HEK293 (cell line): ENCODE measurements around the gene TOR3A.

Experiments
- CTCF ChIA-PET: fragments of 350-600 bp; formaldehyde crosslinking; extraction: SDS; loops from one replicate; lab custom pipeline; 2021; ENCODE audit warnings: antibody characterized with exemption; lab: Yijun Ruan, JAX
- POLR2A ChIA-PET: fragments of 300-600 bp; formaldehyde crosslinking; extraction: SDS; loops from one replicate; lab custom pipeline; 2020; ENCODE audit warnings: antibody characterized with exemption, inconsistent platforms; lab: Yijun Ruan, JAX
- H3K27ac ChIP-seq: fragments of 200-500 bp; sonication (Bioruptor generic); 2 replicates; pipeline ENCODE4 v1.5.1; 2014; ENCODE audit warnings: low read depth, low read length, control low read depth, inconsistent platforms; ENCODE audit errors: extremely low read depth
- H3K36me3 ChIP-seq, 2 experiments: fragments of 200-500 bp in 1 of 2; sonication (Bioruptor generic) in 1 of 2; 1 replicate in 1 of 2; 2 replicates in 1 of 2; pipeline ENCODE4 v1.5.1; 2014 to 2017; ENCODE audit warnings: inconsistent platforms in 2 of 2, low read length in 2 of 2; ENCODE audit not compliant: control insufficient read depth in 2 of 2, insufficient read depth in 1 of 2
- H3K4me1 ChIP-seq: fragments of 200-500 bp; sonication (Bioruptor generic); 2 replicates; pipeline ENCODE4 v1.5.1; 2014; ENCODE audit warnings: mild to moderate bottlenecking, low read length, inconsistent platforms; ENCODE audit not compliant: control insufficient read depth, insufficient read depth
- H3K4me3 ChIP-seq: 2 replicates; pipeline ENCODE4 v1.5.1; 2011; ENCODE audit warnings: low read depth, mild to moderate bottlenecking, control low read depth, low read length, moderate library complexity
- H3K9me3 ChIP-seq: fragments of 200-500 bp; sonication (Bioruptor generic); 2 replicates; pipeline ENCODE4 v1.5.1; 2014; ENCODE audit warnings: low read depth, low read length, inconsistent platforms; ENCODE audit not compliant: control insufficient read depth, insufficient read depth
- ATF2 ChIP-seq: fragments of 450-650 bp; formaldehyde crosslinking; IDR thresholded peaks from 2 replicates; pipeline ENCODE4 v1.5.1; 2016; ENCODE audit warnings: missing biosample characterization, missing genetic modification characterization, low read depth
- CTCF ChIP-seq: fragments of 450-650 bp; formaldehyde crosslinking; IDR thresholded peaks from 2 replicates; pipeline ENCODE4 v1.5.1; 2016; ENCODE audit warnings: missing biosample characterization, missing genetic modification characterization
- EGR2 ChIP-seq: fragments of 450-650 bp; formaldehyde crosslinking; IDR thresholded peaks from 2 replicates; pipeline ENCODE4 v1.5.1; 2016; ENCODE audit warnings: low read depth, missing biosample characterization, missing genetic modification characterization
- GLIS1 ChIP-seq: fragments of 450-650 bp; formaldehyde crosslinking; IDR thresholded peaks from 2 replicates; pipeline ENCODE4 v1.5.1; 2016; ENCODE audit warnings: missing biosample characterization, missing genetic modification characterization
- HOXC10 ChIP-seq: sonication (generic); formaldehyde crosslinking; IDR thresholded peaks from 2 replicates; pipeline ENCODE4 v1.8.1; 2023; ENCODE audit warnings: mild to moderate bottlenecking, missing genetic modification reagents
- IKZF3 ChIP-seq: fragments of 450-650 bp; IDR thresholded peaks from 2 replicates; pipeline ENCODE4 v1.5.0; 2018; ENCODE audit warnings: missing biosample characterization, mild to moderate bottlenecking, missing genetic modification characterization, moderate library complexity
- REPIN1 ChIP-seq: fragments of 450-650 bp; formaldehyde crosslinking; IDR thresholded peaks from 2 replicates; pipeline ENCODE4 v1.5.1; 2017; ENCODE audit warnings: missing biosample characterization, missing genetic modification characterization, low read depth
- SCRT1 ChIP-seq: fragments of 450-650 bp; formaldehyde crosslinking; IDR thresholded peaks from 2 replicates; pipeline ENCODE4 v1.5.1; 2016; ENCODE audit warnings: missing biosample characterization, missing genetic modification characterization, borderline replicate concordance
- ZBTB8A ChIP-seq: fragments of 450-650 bp; formaldehyde crosslinking; IDR thresholded peaks from 2 replicates; pipeline ENCODE4 v1.5.1; 2016; ENCODE audit warnings: missing biosample characterization, missing genetic modification characterization
- ZFHX2 ChIP-seq: fragments of 450-650 bp; formaldehyde crosslinking; conservative IDR thresholded peaks from 2 replicates; pipeline ENCODE4 v1.5.1; 2016; ENCODE audit warnings: missing biosample characterization, missing genetic modification characterization
- ZFP37 ChIP-seq: fragments of 450-650 bp; formaldehyde crosslinking; IDR thresholded peaks from 2 replicates; pipeline ENCODE4 v1.5.1; 2016; ENCODE audit warnings: missing biosample characterization, missing genetic modification characterization
- ZNF202 ChIP-seq: fragments of 450-650 bp; formaldehyde crosslinking; IDR thresholded peaks from 2 replicates; pipeline ENCODE4 v1.5.1; 2016; ENCODE audit warnings: missing biosample characterization, missing genetic modification characterization, borderline replicate concordance
- ZNF513 ChIP-seq: fragments of 450-650 bp; IDR thresholded peaks from 2 replicates; pipeline ENCODE4 v1.5.1; 2018; ENCODE audit warnings: missing biosample characterization, missing genetic modification characterization
- ZNF654 ChIP-seq: fragments of 450-650 bp; formaldehyde crosslinking; IDR thresholded peaks from 2 replicates; pipeline ENCODE4 v1.5.1; 2016; ENCODE audit warnings: low read depth, missing biosample characterization, missing genetic modification characterization
- ZNF692 ChIP-seq: fragments of 450-650 bp; formaldehyde crosslinking; IDR thresholded peaks from 2 replicates; pipeline ENCODE4 v1.5.1; 2016; ENCODE audit warnings: missing biosample characterization, missing genetic modification characterization
- ZNF747 ChIP-seq: fragments of 450-650 bp; formaldehyde crosslinking; IDR thresholded peaks from 2 replicates; pipeline ENCODE4 v1.5.1; 2016; ENCODE audit warnings: missing biosample characterization, missing genetic modification characterization
- ZNF830 ChIP-seq: fragments of 450-650 bp; IDR thresholded peaks from 2 replicates; pipeline ENCODE4 v1.5.0; 2018; ENCODE audit warnings: missing biosample characterization, missing genetic modification characterization, low read depth, mild to moderate bottlenecking, moderate library complexity

TOR3A gene

GRCh38 chr1:179120736-179121135 lies 38.9 kb downstream of the TOR3A start:
- ChIA-PET POLR2A (no interaction called here), CTCF (interaction anchor here (0.6 to 3.1 kb wide), 28 partner anchors 9 to 821 kb away, joined by 3 to 37 read pairs (median 3); partner anchors contain the start of gene SOAT1)
- no peaks in the 10 kb centered on the region for H3K9me3 ChIP-seq
- H3K36me3 ChIP-seq, result peaks cover 10 to 33% of the 10 kb centered on the region in 2 experiments; a peak in 2 of 3 replicates
- no peak overlapping the region for H3K4me3 ChIP-seq
- TF ChIP-seq ATF2 (tag by site-specific recombination) (no peak), ZNF202 (tag by site-specific recombination) (no peak), ZNF747 (no peak), ZNF830 (tag by site-specific recombination) (no peak), IKZF3 (no peak), REPIN1 (tag by site-specific recombination) (no peak), ZNF692 (tag by site-specific recombination) (no peak), ZBTB8A (tag by site-specific recombination) (no peak), HOXC10 (CRISPR knock-in tag) (no peak)
- H3K4me1 ChIP-seq, result no peaks in the 10 kb centered on the region
- H3K27ac ChIP-seq, result no peak overlapping the region

- ChIA-PET POLR2A (interaction anchor here (0.7 kb wide), 1 partner anchor 113 kb away, joined by 3 read pairs; no protein-coding TSS in a partner anchor), CTCF (interaction anchor here (0.6 to 3.1 kb wide), 20 partner anchors 9 to 822 kb away, joined by 3 to 37 read pairs (median 3); no protein-coding TSS in a partner anchor)
- TF ChIP-seq ZNF654, result peak; percentile 78
- TF ChIP-seq ZFP37 (tag by site-specific recombination), result no peak
- no peak for TF ChIP-seq ZNF513
- peak; percentile 73 for TF ChIP-seq ZFHX2 (tag by site-specific recombination)
- peak; percentile 65 for TF ChIP-seq GLIS1
- 0 out of 2 replicates have a peak, but pooled peaks have one; percentile 30 for TF ChIP-seq CTCF (tag by site-specific recombination)
- TF ChIP-seq EGR2 (tag by site-specific recombination), result peak; percentile 80
- TF ChIP-seq SCRT1 (tag by site-specific recombination), result no peak
- Histone ChIP-seq H3K36me3 (peaks cover 10 to 36% of the 10 kb centered on the region in 2 experiments; a peak in 2 of 3 replicates), H3K4me3 (no peak overlapping the region), H3K27ac (no peak overlapping the region), H3K4me1 (no peaks in the 10 kb centered on the region), H3K9me3 (no peaks in the 10 kb centered on the region)
Observed at GRCh38 chr1:179121159-179121938, 39.5 kb downstream of the TOR3A start.
